Measurements from ENCODE around the gene GPR146.
"Not testable (repeated sequence)": the region's sequence is repeated elsewhere in the genome, so short reads cannot be mapped to it uniquely, and the experiment has no call there.

The GPR146 gene

DNA sequence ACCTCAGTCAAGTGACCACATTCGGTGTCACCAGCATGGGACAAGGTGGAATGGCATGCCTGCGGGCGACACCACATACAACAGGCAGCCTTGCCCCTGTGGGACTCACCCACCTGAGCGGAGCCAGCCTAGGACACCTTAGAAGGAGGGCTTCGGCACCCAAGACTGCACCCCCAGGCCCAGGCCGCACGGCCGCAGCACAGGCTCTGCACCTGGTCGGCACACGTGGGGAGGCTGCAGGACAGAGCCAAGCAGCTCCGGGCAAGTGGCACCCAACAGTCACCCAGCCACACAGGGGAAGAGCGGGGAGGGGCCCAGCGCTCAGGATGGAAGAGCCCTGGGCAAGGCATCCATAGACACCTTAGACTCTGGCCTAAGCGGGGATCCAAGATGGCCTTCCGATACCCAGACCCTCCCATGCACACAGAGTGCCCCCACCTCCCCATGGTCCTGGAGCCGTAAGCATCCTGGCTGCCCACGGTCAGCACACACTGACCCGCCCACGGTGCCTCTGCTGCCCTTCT, 27.4 kb downstream of the GPR146 start:
- Histone ChIP-seq H3K27ac (ENCODE audit: low read length) (no peak overlapping the region), H3F3A (ENCODE audit: insufficient read depth, low read length) (0 out of 2 replicates have a peak, but pooled peaks cover 6% of the 10 kb centered on the region), H3K4me3 (ENCODE audit: low read length) (no peak overlapping the region), H3K4me2 (ENCODE audit: low read depth, low read length) (no peak overlapping the region), H3K36me3 (replicated peaks; ENCODE audit: insufficient read depth, low read length) (no peaks in the 10 kb centered on the region), H3K9ac (ENCODE audit: low read length) (no peak overlapping the region), H3K9me3 (replicated peaks; ENCODE audit: insufficient read depth, low read length) (no peaks in the 10 kb centered on the region), H3K9me2 (replicated peaks; ENCODE audit: insufficient read depth, low read length) (no peaks in the 10 kb centered on the region), H2AFZ (ENCODE audit: low read length) (no peak overlapping the region), H3K79me2 (ENCODE audit: low read length) (no peaks in the 10 kb centered on the region), H3K4me1 (ENCODE audit: low read length) (no peaks in the 10 kb centered on the region), H4K20me1 (ENCODE audit: insufficient read depth, low read length) (no peaks in the 10 kb centered on the region), H3K27me3 (replicated peaks; ENCODE audit: insufficient read depth, low read length) (no peaks in the 10 kb centered on the region)
- DNase-seq, result no peak
- TF ChIP-seq EZH2 (optimal IDR thresholded peaks at IDR 0.05; ENCODE audit: low read depth, low read length) (no peak), EZH2phosphoT487 (IDR thresholded peaks at IDR 0.05; ENCODE audit: low read length) (no peak)
- TF ChIP-seq, protein P1, sequence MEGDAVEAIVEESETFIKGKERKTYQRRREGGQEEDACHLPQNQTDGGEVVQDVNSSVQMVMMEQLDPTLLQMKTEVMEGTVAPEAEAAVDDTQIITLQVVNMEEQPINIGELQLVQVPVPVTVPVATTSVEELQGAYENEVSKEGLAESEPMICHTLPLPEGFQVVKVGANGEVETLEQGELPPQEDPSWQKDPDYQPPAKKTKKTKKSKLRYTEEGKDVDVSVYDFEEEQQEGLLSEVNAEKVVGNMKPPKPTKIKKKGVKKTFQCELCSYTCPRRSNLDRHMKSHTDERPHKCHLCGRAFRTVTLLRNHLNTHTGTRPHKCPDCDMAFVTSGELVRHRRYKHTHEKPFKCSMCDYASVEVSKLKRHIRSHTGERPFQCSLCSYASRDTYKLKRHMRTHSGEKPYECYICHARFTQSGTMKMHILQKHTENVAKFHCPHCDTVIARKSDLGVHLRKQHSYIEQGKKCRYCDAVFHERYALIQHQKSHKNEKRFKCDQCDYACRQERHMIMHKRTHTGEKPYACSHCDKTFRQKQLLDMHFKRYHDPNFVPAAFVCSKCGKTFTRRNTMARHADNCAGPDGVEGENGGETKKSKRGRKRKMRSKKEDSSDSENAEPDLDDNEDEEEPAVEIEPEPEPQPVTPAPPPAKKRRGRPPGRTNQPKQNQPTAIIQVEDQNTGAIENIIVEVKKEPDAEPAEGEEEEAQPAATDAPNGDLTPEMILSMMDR (IDR thresholded peaks at IDR 0.05; ENCODE audit: low read length), result no peak

DNA sequence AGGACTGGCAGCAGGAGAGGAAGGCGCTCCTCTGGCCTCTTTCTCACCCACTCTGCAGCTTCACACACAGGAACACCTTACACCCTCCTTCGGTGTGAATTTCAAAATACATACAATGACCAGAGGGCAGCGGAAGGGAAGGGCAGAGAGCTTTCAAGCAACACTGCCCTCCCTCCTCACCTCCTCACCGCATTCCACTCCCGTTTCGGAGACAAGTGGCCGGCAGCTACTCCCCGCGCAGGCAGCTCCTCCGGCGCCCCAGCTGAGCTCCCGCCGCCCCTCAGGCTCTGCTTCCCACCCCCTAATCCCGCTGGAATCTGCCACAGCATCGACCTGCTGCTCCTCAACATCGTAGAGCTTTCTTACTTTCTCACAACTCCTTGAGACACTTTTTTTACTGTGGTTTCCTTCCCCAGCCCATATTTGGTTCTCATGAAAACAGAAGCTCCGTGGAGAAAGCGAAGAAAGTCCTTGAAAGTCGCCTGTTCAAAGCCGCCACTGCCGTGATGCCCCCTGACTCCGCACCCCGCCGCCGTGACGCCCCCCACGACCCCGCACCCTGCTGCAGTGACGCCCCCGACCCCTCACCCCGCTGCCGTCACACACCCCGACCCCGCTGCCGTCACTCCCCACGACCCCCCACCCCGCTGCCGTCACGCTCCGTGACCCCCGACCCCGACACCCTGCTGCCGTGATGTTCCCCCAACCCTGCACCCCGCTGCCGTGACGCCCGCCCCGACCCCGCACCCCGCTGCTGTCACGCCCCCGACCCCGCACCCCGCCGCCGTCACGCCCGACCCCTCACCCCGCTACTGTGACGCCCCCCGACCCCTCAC, 29.0 kb downstream of the GPR146 start:
- Histone ChIP-seq H3K4me3 (ENCODE audit: low read length) (no peak overlapping the region), H4K20me1 (ENCODE audit: insufficient read depth, low read length) (no peaks in the 10 kb centered on the region), H3K79me2 (ENCODE audit: low read length) (no peaks in the 10 kb centered on the region), H3K4me2 (ENCODE audit: low read depth, low read length) (no peak overlapping the region), H3K27me3 (replicated peaks; ENCODE audit: insufficient read depth, low read length) (no peaks in the 10 kb centered on the region), H3K4me1 (ENCODE audit: low read length) (no peaks in the 10 kb centered on the region), H3F3A (ENCODE audit: insufficient read depth, low read length) (0 out of 2 replicates have a peak, but pooled peaks cover 6% of the 10 kb centered on the region), H3K9me2 (replicated peaks; ENCODE audit: insufficient read depth, low read length) (no peaks in the 10 kb centered on the region), H3K27ac (ENCODE audit: low read length) (no peak overlapping the region), H2AFZ (ENCODE audit: low read length) (no peak overlapping the region), H3K9ac (ENCODE audit: low read length) (no peak overlapping the region), H3K9me3 (replicated peaks; ENCODE audit: insufficient read depth, low read length) (no peaks in the 10 kb centered on the region), H3K36me3 (replicated peaks; ENCODE audit: insufficient read depth, low read length) (no peaks in the 10 kb centered on the region)
- DNase-seq, result no peak
- TF ChIP-seq, protein P1 (IDR thresholded peaks at IDR 0.05; ENCODE audit: low read length), result no peak
- TF ChIP-seq EZH2 (optimal IDR thresholded peaks at IDR 0.05; ENCODE audit: low read depth, low read length) (no peak), EZH2phosphoT487 (IDR thresholded peaks at IDR 0.05; ENCODE audit: low read length) (no peak)

DNA sequence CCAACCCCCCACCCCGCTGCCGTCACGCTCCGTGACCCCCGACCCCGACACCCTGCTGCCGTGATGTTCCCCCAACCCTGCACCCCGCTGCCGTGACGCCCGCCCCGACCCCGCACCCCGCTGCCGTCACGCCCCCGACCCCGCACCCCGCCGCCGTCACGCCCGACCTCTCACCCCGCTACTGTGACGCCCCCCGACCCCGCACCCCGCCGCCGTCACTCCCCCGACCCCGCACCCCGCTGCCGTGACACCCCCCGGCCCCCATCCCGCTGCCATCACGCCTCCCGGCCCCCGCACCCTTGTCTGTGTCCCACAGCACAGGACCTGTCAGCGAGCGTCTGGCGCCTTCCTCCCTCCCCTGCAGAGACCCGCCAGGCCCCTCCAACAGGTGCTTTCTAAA, 29.7 kb downstream of the GPR146 start:
- not testable (repeated sequence) for H3K9ac ChIP-seq (ENCODE audit: low read length); H3K27ac ChIP-seq (ENCODE audit: low read length); DNase-seq; H3K79me2 ChIP-seq (ENCODE audit: low read length); H3K27me3 ChIP-seq (replicated peaks; ENCODE audit: insufficient read depth, low read length); H3F3A ChIP-seq (ENCODE audit: insufficient read depth, low read length); H3K4me2 ChIP-seq (ENCODE audit: low read depth, low read length); H3K36me3 ChIP-seq (replicated peaks; ENCODE audit: insufficient read depth, low read length); H4K20me1 ChIP-seq (ENCODE audit: insufficient read depth, low read length); H2AFZ ChIP-seq (ENCODE audit: low read length); H3K9me2 ChIP-seq (replicated peaks; ENCODE audit: insufficient read depth, low read length); H3K9me3 ChIP-seq (replicated peaks; ENCODE audit: insufficient read depth, low read length); H3K4me1 ChIP-seq (ENCODE audit: low read length); H3K4me3 ChIP-seq (ENCODE audit: low read length)

All from MM.1S (cell line).